HG02852 (cell line): Measurements from ENCODE around the gene HOXA11.

Source experiments
- ATAC-seq: cut with Tn5 transposase; IDR thresholded peaks from one replicate; pipeline ENCODE4 v1.9.1; 2021; ENCODE audit warnings: mild to moderate bottlenecking, moderate library complexity; ENCODE audit not compliant: unreplicated experiment

HOXA11 gene

GRCh38 chr7:27207348-27207985, 22.4 kb upstream of the HOXA11 start:
- ATAC-seq, result no peak

GRCh38 chr7:27205325-27206280, 20.6 kb upstream of the HOXA11 start:
- ATAC-seq, result no peak

GRCh38 chr7:27204851-27205322, 19.9 kb upstream of the HOXA11 start:
- no peak for ATAC-seq

- ATAC-seq, result no peak
These were observed 19.0 kb upstream of the HOXA11 start for GRCh38 chr7:27203964-27204594.

- ATAC-seq, result no peak
These were observed 18.4 kb upstream of the HOXA11 start for GRCh38 chr7:27203365-27203953.

GRCh38 chr7:27202862-27203134, 17.8 kb upstream of the HOXA11 start:
- no peak for ATAC-seq

GRCh38 chr7:27202018-27202861, 17.2 kb upstream of the HOXA11 start:
- no peak for ATAC-seq

GRCh38 chr7:27201580-27202017, 16.6 kb upstream of the HOXA11 start:
- no peak for ATAC-seq

GRCh38 chr7:27200761-27201579, 15.9 kb upstream of the HOXA11 start:
- no peak for ATAC-seq

- no peak for ATAC-seq
These were observed 15.1 kb upstream of the HOXA11 start, which contains the start of gene HOXA13 for GRCh38 chr7:27199849-27200760. TSS of gene HOXA13 (minus strand) at chr7:27200091. CDS start at chr7:27200077, 14 bp downstream.

- ATAC-seq, result no peak
These were observed 14.1 kb upstream of the HOXA11 start for GRCh38 chr7:27198871-27199801.

GRCh38 chr7:27198138-27198841, 13.3 kb upstream of the HOXA11 start:
- no peak for ATAC-seq

GRCh38 chr7:27197137-27198042, 12.4 kb upstream of the HOXA11 start:
- no peak for ATAC-seq

GRCh38 chr7:27196287-27196767, 11.3 kb upstream of the HOXA11 start:
- no peak for ATAC-seq

GRCh38 chr7:27194686-27195379, 9.8 kb upstream of the HOXA11 start:
- ATAC-seq, result no peak
